ENCODE results near the gene TAC4.

TAC4 gene

DNA sequence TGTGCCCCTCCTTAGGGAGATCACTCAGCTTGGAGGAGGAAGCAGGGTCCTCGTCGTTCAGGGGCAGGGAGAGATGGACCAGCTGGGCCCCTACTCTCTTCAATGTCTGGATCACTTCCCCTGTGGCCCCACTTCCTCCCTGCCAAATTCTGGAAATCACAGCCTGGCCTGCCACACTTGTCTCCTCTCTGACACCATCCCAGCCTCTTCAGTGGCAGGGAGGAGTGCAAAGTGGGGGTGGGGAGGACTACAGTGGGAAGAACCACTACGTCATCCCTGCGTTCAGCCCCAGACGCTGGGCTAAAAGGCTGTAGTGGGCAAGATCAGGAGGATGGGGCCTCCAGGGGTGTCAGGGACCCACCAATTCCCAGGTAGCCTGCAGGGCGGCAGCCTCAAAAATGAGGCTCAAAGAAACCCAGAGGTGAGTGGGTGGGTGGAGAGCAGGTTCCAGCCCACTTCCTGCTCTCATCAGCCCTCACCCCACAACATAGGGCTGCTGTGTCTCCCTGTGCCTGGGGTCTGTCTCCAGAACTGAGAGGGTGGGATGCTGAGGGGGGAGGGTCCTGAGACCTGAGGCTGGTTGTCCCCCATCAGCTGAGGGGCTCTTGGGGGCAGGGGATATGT, 25.0 kb upstream of the TAC4 start:
- DNase-seq: no peak

DNA sequence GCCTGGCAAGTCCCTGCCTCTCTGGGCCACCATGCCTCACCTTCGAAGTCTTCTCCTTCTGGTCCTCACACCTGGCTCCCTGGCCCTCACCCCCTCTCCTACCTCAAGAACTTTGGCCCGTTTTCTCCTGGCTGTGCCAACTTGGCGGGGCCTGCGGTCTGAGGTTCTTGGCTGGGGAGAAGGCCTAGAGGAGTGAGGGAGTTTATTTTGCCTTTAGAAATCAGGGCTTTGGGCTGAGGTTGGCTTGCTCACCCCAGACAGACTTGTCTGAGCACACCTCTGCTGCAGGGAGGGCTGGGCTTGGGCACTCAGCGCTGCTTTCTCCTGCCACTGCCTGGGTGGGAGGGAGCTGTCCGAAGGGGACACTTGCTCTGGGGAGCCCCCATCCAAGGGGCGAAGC, 23.3 kb upstream of the TAC4 start:
- no peak for DNase-seq

DNA sequence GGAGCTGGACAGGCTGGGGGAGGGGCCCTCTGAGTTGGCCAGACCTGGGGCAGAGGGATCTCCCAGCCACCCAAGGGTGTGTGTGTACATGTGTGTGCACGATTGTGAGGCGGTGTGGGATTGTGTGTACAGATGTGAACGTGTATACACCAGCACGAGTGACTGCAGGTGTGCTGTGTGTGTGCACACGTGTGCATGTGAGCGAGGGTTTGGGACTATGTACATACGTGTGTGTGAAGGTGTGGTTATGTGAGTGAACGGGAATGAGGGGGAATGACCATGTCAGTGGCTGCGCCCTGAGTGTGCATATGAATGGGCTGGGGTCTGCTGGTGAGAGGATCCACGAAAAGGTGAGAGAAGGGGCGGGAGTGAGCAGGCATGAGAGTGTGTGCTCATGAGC, 22.4 kb upstream of the TAC4 start:
- DNase-seq: no peak

DNA sequence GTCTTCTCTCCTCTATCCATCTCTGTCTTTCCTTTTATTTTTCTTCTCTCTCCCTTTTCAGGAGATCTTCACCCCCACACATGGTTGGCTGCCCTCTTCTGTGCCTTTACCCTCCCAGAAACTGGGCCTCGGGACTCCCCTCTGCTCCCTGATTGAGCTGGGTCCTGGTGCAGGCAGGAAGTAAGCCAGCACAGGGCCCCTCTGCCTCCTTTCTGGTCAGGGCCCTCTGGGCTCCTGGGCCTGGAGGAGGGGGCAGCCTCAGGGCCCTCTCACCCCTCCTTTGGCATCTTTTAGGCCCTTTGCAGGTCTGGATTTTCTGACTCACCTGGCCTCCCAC, 21.1 kb upstream of the TAC4 start:
- DNase-seq: no peak

DNA sequence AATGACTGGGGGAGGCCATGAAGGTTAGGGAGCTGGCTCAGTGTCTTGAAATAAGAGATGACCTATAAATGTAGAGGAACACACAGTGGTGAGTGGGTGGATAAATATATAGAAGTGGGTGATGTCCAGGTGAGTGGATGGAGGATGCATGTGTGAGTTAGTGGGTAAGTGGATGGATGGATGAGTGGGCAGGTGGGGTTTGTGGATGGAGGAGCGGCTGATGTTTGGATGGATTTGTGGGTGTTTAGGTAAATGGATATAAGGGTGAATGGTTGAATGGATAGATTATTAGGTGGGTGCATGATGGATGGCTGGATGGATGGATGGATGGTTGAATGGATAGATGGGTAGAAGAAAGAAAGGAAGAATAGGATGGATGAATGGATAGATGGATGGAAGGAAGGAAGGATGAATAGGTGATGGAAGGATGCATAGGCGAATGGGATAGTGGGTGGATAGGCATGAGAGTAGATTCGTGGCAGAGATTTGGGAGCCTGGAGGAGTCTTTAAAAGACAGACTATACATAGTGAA, 19.1 kb upstream of the TAC4 start:
- no peak for DNase-seq

DNA sequence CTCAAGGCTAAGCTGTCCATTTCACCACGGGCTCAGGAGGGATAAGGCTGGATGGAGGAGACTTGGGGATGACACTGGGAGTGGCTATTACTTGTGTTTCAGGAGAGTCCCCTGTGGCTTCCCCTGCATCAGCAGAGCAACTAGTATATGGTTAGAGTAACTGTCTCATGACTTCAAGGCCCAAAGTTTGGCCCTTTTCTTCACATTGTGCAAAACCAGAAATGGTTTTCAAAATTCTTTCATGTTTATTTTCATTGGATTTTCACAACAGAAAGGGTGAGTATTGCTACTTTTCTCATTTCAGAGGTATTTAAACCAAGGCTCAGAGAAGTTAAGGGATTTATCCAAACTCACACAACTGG, 18.1 kb upstream of the TAC4 start:
- no peak for DNase-seq

DNA sequence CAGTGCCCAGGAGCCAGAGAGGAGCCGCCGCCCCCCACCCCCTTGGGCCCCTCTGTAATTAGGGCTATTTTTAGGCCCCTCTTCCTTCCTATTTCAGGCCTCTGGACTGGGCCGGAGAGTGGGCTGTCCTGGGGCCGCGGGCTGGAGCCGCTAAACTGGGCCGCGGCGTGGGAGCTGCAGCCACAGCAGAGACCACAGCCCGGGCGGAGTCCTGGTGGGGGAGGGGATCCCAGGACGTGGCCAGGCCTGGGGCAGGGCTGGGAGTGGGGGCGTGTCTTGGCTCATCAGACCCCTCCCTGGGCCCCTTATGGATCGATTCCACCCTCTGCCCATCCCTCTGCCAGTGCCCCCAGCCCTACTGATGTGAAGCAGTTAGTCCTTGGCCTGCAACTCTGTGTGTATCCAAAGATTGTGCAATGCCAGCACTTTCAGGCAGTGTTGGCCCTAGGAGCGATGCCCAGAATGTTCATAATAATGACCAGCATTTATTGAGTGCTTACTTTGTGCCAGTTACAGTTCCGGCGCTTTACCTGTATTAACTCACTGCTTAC, 15.0 kb upstream of the TAC4 start:
- DNase-seq: no peak

DNA sequence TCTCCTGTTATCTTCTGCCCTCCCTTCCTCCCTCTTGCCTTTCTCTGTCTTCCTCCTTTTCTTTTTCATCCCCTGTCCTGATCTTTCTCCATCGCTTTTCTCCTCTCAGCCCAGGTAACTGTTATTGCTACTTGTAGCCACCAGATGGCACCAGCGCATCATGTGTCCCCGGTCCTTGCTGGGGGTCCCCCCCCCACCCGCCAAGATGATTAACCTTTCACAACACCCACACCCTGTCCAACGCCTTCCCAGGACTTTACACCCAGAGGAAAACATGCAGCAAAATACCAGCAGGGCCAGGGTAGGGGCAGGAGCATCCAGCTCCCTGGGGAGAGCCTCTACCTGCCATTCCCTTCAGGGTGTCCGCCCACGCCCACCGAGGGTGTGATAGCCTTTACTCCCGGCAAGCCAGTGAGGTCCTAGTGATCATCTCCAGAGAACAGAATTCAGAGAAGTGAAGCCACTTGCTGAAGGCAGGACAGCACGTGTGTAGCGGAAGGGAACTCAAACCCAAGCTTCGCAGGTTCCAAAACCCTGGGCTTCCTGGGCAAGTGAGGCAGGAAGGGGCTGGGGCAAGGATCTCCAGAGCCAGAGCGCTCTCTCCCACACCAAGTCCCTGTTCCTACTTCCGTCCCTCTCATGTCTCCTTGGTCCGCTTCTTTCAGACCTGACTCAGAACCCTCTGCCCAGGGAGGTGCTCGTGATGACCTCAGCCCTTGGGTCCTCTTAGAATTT, 13.4 kb upstream of the TAC4 start:
- DNase-seq: peak; percentile 17

DNA sequence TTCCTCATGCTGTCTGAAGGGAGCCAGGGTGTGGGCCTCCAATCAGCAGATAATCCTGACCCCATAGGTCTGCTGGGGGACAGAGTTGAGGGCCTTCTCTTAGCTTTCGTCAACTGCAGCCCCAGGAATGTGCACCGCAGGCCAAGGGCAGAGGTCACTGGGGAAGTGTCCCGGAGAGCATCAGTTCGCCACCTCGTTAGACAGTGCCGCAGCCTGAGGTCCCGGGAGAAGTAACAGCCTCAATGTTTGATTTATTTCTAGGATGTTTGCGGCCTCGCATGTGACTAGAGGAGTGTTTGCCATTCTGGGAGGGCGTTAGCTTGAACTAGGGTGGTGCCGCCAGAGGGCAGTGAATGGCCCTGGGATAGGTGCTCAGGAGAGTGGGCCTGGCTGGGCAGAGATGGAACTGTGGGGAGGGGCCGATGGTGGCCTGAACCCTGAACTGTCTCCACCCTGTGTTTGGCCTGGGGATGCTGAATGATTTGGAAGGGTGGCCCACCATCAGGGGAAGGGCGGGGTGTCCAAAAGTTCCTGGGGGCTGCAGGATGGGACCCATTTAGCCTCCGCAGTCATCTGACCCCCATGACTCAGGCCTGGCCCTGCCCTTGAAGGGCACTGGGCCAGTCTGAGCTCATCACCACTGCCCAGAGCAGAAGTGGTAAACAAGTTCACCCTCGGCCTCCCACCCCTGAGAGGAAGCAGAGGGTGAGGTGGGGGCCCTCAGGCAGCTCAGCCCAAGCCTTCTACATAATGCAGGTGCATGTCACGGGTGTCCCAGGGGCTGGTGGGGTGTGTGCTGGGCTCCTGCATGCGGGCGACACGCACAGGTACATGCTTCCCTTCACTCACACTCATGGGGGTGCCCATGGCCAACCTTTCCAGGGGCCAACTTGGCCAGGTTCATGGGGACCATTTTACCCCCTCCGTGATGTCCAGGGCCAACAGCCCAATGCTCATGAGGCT, 12.4 kb upstream of the TAC4 start:
- DNase-seq: no peak

DNA sequence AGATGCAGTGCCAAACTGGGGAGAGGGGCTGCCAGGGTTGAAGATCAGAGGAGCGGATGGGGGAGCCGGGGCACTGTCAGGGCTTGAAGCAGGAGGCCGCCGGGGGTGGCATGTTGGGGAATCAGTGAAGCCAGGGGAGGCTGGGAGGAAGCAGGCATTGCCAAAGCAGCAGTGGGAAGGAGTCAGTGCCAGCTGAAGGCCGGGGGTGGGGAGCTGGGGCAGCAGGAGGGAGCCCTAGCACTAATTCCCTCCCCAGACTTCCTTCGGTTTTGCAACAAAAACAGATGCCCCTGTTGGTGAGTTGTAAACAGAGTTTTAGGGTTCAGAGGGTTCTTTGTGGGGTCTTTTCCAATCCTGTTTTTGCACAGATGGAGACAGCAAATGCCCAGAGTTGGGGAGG, 10.9 kb upstream of the TAC4 start:
- DNase-seq: no peak

DNA sequence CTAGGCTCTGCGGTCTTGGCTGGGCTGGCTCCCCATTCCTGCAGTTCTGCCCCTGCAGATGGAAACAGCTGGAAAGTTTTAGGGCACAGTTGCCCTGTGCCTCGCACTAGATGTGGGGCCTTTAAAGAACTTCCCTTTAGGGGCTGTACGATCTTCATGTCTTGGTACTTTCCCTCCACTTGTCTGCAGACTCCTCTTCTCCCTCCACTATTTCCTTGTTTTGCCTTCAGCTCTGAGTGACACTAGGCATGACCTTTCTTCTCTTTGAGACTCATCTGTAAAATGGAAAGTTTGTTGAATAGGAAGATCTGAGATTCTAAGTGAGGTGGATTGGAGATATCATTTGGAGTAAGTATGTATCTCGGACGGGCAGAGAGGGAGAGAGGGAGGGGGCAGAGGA, 6.3 kb upstream of the TAC4 start:
- DNase-seq: no peak

DNA sequence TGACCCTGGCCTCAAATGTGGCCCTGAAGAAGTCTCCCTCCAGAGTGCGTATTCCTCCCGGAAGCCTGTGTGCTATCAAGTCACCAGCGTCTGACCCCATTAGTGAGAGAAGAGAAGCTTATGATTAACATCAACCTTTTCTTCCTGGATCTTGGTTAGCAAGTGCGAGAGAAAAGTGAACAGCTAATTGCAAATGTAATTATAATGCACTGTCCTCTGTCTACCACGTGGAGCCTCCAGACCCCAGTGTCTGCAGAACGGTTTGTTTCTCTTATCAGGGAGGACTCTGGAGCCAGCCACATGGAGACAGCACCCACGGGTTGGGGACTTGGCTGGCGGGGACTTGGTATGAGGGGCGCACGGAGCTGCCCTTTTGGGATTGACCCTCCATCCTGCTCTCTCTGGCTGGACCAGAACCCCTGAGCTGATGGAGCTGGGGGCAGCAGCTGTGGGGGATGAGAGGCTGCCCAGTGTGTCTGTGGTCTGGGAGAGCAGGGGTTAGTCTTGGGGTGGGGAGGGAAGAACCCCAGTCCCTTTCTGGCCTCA, 5.7 kb upstream of the TAC4 start:
- DNase-seq: no peak

DNA sequence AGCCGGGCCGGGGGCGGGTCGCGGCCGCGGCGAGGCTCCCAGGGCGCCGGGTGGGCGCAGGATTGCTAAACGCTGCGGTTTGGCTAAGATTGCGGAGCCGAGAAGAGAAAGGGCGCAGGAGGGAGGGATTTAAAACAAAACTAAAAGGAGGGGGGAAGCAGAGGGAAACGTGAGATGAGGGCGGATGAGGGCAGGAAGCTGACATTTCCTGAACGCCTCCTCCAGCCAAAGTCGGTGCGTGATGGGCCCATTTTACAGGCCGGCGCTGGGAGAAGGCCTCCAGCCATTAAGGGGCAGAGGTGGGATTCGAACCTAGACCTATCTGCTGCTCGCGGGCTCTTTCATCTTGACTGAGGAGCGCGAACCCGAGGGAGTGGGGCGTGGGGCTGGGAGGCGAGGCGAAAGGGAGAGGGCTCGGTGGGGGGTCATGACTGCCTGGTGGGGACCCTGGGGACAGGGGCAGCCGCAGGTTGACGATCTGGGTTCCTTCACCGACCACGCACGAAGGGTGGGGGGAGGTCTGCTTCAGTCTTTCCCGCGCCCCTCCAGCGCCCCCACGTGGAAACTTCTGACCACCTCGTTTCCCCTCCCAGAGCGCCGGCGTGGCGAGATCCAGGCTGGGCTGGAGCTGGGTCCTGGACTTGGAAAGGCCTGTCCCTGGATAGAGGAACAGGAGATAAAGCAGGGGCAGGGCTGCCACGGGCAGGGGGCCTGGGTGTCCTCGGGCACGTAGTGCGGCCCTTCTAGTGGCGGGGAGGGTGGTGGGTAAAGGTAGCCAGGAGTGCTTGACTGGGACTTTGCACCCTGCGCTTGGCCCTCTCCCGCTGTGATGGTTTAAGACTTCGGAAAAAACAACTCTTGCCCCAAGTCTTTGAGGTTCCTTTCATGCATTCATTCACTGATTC, 3.8 kb upstream of the TAC4 start:
- DNase-seq: no peak

DNA sequence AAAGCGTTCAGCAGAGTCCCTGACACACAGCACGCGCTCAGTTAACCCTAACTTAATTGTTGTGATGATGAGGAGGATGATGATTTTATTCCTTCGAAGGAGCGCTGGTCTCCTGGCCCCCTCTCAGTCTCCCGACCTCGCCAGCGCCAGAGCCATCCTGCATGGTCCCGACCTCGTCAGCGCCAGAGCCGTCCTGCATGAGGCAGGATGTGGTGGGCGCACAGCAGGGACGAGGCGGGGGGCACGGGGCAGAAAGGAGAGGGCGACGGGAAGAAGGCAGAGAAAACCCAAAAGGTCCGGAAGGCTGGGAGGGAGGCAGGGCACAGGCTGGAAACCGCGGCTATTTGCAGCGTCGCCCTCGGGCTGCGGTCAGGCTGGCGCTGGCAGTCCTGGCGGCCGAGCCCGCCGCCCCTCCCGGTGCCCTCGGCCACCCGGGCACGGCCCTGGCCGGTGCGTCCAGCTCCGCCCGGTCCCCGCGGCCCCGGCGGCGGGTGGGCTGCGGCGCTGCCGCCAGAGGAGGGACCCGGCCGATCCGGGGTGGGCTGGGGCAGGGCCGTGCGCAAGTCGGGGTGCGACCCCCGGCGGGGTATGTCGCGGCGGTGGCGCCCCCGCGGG, 3.0 kb upstream of the TAC4 start:
- no peak for DNase-seq

DNA sequence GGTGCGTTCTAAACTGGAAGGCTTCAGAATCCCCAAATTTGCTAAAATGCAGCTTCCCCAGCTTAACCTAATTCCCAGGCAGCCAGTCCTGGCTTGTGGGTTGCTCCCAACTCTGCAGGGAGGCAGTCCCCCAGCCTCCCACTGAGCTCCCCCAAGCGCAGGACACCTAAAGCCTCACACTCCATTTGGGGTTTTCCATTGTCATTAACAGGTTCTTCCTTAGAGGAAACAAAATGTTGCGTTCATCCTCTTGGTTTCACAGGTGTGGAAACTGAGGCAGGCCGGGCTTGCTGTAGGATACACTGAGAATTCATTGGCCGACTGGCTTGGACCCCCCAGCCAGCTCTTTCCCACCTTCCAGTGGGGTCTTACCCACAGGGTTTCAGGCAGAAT, 2.3 kb upstream of the TAC4 start:
- DNase-seq: no peak

DNA sequence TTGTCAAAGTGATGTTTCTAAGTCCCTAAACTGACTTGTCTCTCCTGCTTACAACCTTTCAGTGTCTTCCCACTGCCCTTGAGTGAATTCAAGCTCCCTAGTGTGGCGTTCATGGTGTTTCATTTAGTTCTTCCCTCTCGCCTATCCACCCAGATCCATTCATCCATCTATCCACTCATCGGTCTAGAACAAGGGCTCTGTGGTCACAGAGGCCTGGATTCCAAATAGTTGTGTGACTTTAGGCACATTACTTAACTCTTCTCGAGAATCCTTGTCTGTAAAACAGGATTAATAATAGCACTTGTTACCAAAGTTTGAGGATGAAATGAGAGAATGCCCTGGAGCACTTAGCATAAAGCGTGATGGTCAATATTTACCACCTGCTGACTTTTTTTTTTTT, 870 bp upstream of the TAC4 start:
- no peak for DNase-seq

DNA sequence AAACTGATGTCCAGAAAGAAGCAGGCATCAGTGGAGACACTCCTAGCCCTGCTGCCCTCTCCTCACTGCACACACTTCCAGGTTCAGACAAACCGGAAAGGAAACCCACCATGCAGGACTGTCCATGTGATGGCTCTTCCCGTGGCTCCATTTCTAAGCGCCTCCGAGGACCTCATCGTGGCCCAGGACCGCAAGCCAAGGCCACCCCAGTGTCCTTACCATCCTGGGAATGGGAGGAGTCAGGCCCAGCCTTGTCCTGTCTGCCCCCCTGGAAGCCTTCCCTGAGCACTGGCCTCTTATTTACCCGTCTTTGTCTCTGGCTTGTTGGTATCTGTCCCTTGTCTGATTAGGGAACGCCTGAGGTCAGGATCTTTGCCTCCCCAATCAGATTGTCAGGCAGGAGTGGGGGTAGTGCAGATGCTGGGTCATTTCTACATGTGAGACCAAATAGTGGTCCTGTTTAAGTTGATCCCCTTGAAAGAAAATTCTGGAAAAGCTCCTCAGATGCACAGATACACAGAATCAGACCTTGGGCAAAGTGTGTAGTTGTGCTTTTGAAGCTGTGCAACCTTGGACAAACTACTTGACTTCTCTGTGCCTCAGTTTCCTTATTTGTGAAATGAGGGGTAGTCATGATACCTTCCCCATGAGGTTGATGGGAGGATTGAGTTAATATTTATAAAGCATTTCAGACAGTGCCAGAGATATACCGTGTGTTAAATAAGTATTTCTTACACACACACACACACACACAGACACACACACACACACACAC, 744 bp downstream of the TAC4 start:
- no peak for DNase-seq

DNA sequence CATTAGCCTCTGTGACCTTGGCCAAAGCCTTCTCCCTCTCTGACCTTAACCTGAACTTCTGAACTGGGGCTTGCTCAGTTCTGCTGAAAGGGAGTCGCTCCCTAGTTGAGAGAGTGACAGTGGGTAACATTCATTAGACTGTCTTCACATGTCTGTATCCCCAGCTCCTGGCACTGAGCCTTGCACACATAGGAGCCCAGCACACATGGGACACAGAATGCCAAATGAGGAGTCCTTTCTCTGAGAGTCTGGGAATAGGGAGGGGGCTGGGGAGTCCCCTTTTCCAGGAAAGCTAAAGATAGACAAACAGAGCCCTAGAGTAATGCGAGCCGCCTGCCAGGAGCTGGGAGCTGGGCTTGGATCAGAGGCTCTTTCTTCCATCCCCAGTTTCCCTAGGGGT, 2.5 kb downstream of the TAC4 start:
- DNase-seq: no peak

DNA sequence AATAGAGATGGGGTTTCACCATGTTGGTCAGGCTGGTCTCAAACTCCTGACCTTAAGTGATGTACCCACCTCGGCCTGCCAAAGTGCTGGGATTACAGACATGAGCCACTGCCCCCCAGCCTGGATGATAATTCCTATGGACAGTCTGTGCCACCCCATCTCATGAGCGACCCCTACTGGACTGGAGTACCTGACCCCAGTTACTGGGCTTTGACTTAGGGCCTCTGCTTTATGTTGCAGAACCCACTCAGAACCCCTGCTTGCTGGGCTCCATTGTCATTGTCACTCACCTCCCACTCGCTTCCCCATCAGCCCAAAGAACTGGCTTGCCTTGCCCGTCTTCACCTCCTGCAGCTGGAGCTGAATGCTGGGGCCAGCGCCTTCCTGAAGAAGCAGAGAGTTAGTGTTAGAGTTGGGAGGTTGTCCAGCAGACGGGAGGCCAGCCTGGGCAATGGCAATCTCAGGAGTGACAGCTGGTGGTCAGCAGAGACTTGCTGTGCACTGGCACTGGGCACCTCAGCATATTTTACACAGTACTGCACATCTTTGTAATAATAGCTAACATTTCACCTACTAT, 4.0 kb downstream of the TAC4 start:
- DNase-seq: no peak

DNA sequence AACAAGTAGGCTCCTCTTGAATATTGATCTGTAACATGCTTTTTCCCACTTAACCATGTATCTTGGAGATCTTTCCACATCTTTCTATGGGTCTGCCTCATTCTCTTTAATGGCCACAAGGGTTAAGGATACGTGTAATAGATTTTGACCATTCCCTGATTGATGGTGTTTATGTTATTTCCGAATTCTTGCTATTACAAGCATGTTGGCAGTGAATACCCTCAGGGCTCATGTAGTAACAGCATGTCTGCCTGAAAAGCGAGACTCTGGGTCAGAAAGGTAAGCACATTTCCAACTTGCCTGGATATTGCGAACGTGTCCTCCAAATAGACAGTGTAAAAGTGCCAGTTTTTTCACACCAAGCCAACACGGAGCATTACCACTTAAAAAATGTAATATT, 5.0 kb downstream of the TAC4 start:
- no peak for DNase-seq

DNA sequence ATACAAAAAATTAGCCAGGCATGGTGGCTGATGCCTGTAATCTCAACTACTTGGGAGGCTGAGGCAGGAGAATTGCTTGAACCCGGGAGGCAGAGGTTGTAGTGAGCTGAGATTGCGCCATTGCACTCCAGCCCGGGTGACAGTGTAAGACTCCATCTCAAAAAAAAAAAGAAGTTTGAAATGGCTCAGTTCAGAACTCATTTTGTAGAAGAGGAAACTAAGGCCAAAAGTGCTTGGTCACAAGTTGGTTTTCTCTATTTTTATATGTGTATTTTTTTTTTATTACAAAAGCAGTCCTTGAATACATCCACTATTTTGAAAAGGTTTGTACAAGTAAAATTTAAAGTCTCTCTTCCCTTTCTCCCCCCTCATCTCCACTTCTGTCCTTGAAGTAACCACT, 5.5 kb downstream of the TAC4 start:
- no peak for DNase-seq
